22Rv1 (cell line): Measurements from ENCODE around the gene DENND2D.

ENCODE experiments used
- CTCF ChIP-seq: fragments of 450-650 bp; IDR thresholded peaks from 2 replicates; pipeline ENCODE4 v1.5.1; 2017; ENCODE audit warnings: mild to moderate bottlenecking
- ZFX ChIP-seq: fragments of 450-650 bp; IDR thresholded peaks from 2 replicates; pipeline ENCODE4 v1.6.1; 2017; ENCODE audit warnings: antibody characterized with exemption, borderline replicate concordance

GRCh38 chr1:111214074-111214801, 13.8 kb upstream of the DENND2D start:
- TF ChIP-seq CTCF: no peak
- no peak for TF ChIP-seq ZFX
